ENCODE measurements around the gene MYBPC1.
"Not testable (repeated sequence)": the region's sequence is repeated elsewhere in the genome, so short reads cannot be mapped to it uniquely, and the experiment has no call there.

MYBPC1 gene

DNA sequence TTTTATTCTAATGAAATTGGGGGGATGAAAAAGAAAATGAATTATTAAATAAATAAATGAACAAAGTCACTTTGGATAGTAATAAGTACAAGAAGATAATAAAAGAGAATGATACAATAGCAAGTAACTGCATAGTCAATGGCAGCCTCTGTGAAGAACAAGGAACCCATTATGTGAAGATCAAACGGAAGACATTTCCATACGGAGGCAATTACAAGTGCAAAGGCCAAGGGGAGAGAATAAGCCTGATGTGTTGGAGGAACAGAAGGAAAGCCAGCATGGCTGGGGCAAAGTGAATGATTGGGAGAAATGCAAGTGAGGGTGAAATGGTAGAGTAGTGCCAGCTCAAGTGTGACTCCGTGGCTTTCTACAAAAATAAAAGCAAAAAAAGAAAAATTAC lies 58.7 kb downstream of the MYBPC1 start:
- DNase-seq (ENCODE audit: extremely low read depth in 1 of 2, low read depth in 1 of 2) = no peak

DNA sequence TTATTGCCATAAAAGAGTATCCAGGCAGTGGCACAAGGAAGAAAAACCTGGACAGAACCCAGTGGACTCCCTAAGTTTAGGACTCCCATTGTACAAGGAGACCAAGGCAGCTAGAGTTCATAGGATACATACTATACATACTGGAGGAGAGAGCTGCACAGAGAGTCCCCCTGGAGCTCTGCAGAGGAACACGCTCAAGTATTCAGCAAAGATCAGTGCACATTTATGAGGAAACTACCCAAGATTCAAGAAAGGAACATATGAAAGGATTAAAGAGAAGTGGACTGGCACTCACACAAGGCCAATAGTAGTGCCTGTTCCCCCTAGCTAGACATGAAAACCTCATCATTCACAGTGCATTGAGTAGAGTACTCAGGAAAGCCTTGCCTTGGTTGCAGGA lies 59.7 kb downstream of the MYBPC1 start:
- no peak for DNase-seq (ENCODE audit: extremely low read depth in 1 of 2, low read depth in 1 of 2)

DNA sequence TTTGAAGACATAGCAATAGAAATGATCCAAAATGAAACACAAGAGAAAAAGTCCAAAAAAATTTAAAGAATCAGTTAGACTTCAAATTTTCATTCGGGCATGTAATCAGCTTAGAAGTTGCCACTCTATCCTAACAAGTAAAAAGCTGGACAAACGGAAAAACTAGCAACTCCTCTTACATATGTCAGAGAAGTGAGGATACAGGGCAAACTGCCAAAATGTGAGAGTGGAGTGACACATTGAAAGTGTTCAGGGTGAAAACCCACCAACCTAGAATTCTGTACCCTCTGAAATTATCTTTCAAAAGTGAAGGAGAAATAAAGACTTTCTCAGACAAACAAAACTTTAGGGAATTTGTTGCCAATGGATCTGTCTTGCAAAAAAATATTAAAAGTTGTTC lies 60.6 kb downstream of the MYBPC1 start:
- no peak for DNase-seq (ENCODE audit: extremely low read depth in 1 of 2, low read depth in 1 of 2)

DNA sequence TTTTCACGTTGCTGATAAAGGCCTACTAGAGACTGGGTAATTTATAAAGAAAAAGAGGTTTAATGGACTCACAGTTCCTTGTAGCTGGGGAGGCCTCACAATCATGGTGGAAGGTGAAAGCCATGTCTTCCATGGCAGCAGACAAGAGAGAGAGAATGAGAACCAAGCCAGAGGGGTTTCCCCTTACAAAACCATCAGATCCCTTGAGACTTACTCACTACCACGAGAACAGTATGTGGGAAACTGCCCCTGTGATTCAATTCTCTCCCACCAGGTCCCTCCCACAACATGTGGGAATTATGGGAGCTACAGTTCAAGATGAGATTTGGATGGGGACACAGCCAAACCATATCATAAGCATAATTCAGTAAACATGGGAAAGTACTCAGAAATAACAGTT lies 65.9 kb downstream of the MYBPC1 start:
- not testable (repeated sequence) for DNase-seq (ENCODE audit: extremely low read depth in 1 of 2, low read depth in 1 of 2)

DNA sequence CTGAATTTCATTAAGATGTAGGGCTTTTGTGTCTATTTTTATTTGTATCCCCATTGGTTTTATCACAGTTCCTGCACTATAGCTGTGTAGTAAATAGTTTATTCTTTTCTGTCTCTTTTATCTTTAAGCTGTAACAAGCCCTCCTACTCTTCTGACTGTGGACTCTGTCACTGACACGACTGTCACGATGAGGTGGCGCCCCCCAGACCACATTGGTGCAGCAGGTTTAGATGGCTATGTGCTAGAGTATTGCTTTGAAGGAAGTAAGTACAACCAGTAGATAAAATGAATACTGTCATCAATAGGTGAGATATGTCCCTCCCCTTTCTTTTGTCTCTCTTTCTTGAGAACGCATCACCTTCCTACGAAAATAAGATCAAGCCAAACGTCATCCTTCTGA lies 68.5 kb downstream of the MYBPC1 start:
- DNase-seq (ENCODE audit: extremely low read depth in 1 of 2, low read depth in 1 of 2) = no peak

DNA sequence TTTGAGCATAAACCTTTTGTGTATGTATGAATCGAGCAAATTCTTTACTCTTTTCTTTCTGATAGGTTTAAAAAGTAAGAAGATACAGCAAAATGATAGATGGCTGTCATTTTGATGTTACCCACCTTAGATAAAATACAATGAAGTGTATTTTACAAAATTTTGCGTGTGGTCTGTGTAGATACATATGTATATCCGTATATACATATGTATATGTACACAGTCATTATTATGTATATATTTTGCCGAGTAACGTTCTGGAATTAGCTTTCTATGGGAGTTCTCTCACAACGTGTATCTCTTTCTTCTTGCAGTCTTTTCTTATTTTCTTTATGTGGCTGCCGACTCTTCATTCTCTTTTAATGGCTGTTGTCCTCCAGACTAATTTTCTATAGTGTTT lies 70.2 kb downstream of the MYBPC1 start:
- no peak for DNase-seq (ENCODE audit: extremely low read depth in 1 of 2, low read depth in 1 of 2)

DNA sequence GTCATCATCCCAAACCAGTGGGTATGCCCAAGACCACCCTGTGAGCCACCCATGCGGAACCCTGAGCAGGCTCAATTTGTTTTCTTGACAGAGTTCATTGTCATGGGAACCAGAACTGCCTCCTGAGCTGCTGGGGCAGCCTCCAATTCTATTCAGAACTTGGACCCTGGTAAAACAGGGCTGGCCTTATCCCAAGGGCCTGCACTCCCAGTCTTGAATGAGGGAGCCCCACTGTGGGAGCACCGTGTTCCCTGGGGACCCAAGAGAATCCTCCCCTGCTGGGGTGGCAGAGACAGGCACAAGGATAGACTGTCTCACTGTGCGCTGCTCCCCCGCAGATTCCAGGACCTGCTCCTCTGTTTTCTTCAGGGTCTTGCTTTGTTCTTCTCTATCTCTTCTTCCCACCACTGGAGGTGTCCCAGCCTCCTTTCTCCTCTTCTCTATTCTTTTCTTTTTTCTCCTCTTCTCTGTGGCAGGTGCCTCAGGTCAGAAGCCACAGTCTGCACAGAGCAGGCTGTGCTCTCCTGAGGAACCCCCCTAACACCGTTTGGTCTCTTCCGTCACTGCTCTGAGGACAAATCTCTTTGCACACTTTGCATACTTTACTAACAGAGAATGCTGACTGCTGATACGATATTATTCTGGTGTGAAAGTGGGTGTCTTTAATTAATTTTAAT lies 71.4 kb downstream of the MYBPC1 start:
- no peak for DNase-seq (ENCODE audit: extremely low read depth in 1 of 2, low read depth in 1 of 2)

DNA sequence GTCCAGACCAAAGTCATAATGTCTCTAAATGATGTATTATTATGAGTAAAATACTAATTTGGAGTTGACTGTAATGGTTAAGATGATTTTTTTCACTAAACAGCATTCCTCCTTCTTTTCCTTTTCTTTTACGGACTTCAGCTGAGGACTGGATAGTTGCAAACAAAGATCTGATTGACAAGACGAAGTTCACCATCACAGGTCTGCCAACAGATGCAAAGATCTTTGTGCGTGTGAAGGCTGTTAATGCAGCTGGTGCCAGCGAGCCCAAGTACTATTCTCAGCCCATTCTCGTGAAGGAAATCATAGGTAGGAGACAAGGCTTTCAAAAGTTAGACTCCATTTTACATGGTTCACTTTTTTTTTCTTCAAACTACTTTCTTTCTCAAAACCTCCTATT lies 72.8 kb downstream of the MYBPC1 start:
- DNase-seq (ENCODE audit: extremely low read depth in 1 of 2, low read depth in 1 of 2) = no peak

DNA sequence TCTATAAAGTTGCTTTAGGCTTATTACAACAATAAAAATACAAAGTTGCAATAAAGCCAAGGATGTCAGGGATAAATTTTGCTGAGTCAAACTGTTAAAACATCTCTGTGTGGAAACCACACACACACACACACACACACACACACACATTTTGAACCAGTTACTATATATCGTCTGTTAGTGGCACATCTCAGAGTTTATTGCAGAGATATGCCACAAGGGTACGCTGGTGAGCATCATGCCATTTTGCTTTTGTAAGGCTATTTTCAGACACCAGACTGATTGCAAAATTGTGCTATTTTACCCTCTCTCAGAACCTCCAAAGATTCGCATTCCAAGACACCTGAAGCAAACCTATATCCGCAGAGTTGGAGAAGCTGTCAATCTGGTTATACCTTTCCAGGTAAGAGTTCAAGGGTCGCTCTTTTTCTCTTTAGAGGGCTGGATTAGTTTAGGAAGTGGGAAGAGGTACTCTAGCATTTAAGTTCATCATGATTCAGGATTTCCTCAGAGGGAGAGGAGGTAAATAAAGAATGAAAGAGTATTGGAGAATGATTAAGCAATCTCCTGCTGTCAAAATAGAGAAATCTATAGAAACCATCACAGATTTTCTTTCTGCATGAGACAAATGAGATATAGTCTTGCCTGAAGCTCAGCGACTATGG lies 75.4 kb downstream of the MYBPC1 start:
- DNase-seq (ENCODE audit: extremely low read depth in 1 of 2, low read depth in 1 of 2) = no peak

DNA sequence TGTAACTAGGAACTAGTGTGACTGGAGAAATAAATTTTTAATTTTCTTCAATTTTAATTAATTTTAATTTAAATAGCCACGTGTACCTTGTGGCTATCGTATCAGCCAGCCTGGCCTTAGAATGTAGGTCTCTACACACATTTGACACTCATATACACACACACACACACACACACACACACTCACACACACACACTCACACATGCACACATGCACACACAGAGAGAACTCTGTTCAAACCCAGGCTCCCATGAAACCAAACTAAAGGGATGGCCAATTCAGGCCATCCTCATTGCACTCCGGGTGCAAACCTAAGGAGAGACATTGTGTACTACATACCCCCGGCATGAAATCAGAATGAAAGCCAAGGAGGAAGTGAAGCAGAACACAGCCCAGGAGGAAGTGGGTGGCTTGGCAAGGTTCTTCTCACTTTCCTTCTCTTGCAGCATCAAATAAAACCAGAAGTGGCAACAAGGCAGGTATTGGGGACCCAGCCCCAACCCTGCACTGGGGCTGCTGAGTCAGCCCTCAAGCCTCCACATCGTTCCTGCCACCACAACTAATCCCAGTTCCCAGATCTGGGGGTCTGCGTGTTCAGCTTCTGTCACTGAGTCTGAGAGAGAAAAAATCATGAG lies 76.5 kb downstream of the MYBPC1 start:
- DNase-seq (ENCODE audit: extremely low read depth in 1 of 2, low read depth in 1 of 2) = no peak

DNA sequence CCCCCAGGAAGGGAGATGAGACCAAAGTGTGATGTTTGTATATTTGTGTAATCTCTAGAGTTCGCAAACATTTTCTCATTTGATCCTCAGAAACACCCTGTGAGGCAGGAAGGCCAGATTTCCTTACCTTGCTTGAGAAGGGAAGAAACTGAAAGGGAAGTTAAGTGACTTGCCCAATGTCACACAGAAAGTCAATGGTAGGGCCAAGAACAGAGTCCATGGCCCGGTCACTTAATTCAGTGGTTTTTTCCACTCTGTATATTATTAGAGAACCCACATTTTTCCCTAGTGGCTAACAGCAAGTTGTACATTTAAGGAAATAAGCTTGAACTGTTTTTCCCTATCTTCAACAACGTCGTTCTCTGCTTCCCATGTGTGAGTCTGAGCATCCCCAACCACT lies 77.1 kb downstream of the MYBPC1 start:
- DNase-seq (ENCODE audit: extremely low read depth in 1 of 2, low read depth in 1 of 2) = no peak

DNA sequence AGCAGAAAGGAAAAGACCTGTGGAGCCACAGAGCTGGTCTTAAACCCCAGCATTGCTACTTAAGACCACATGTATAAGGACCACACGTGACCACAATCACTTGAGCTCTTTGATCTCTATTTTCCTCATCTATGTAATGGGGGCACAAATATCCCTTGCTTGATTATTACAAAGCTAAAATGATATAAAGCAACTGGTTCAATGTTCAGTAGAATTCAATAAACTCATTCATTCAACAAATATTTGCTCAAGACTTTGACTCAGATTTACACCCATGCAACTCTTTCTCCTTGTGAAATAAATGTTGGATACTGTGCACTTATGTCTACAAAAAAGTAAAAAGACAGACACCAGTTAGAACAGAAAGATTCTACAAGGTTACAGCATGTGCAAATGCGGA lies 80.8 kb downstream of the MYBPC1 start:
- no peak for DNase-seq (ENCODE audit: extremely low read depth in 1 of 2, low read depth in 1 of 2)

DNA sequence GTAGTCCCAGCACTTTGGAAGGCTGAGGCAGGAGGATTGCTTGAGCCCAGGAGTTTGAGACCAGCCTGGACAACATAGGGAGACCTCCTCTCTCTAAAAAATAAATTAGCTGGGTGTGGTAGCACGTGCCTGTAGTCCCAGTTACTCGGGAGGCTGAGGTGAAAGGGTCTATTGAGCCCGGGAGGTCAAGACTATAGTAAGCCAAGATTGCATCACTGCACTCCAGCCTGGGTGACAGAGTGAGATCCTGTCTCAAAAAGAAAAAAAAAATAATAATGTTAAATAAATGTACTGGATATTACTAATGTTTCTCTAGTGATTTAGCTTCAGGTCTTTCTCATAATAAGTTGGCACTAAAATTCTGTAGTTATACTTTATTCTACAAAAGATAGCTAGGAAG lies 81.7 kb downstream of the MYBPC1 start:
- not testable (repeated sequence) for DNase-seq (ENCODE audit: extremely low read depth in 1 of 2, low read depth in 1 of 2)

DNA sequence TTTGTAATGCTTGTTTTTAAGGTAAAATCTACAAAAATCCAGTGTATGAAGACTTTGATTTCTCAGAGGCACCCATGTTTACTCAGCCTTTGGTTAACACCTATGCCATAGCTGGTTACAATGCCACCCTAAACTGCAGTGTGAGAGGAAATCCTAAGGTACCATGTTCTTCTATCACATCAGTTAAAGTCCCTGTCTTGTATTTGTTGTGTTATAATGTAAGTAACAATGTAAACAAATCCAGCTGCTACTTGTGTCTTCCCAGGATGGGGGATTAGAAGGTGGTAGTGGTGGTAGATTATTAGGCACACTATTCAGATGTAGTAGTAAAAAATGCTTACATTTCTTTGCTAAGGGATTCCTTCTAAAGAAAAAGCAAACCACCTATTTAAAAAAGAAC lies 83.3 kb downstream of the MYBPC1 start:
- DNase-seq (ENCODE audit: extremely low read depth in 1 of 2, low read depth in 1 of 2) = no peak

DNA sequence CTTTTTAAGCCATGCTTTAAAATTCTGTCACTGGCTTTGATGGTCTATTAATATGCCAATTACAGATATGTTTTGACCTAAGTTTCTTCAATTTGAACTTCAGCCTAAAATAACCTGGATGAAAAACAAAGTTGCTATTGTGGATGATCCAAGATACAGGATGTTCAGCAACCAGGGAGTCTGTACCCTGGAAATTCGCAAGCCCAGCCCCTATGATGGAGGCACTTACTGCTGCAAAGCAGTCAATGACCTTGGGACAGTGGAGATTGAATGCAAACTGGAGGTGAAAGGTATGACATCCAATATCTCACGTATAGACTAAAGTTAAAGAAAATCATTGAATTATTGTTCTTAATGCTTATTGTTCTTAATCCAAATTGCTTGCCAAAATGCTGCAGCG lies 85.5 kb downstream of the MYBPC1 start:
- DNase-seq (ENCODE audit: extremely low read depth in 1 of 2, low read depth in 1 of 2) = no peak

DNA sequence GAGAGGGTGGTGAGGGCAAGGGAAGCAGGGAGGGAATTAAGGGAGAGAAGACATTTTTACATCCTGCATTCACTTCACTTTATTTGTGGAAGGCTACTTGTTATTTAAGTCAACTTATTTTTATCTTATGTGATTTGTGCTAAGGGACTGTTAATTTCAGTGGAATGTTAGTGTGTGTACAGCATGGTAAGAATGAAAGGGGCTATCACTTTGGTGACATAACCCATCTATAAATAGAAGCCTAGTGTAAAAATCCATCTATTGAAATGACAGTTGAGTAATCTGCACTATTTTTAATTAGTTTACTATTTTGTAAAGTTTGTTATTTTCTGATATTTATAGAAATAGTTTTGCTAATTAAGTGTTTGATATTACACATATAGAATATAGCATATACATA lies 85.9 kb downstream of the MYBPC1 start:
- no peak for DNase-seq (ENCODE audit: extremely low read depth in 1 of 2, low read depth in 1 of 2)

DNA sequence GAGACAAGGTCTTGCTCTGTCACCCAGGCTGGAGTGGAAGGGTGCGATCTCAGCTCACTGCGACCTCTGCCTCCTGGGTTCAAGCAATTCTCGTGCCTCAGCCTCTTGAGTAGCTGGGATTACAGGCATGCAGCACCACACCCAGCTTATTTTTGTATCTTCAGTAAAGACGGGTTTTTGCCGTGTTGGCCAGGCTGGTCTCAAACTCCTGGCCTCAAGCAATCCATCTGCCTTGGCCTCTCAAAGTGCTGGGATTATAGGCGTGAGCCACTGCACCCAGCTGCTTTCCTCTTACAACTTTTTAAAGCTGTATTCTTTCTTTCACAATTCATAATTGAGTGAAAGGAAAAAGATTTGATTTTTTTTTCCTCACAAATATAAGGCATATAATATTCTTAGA lies 86.9 kb downstream of the MYBPC1 start:
- not testable (repeated sequence) for DNase-seq (ENCODE audit: extremely low read depth in 1 of 2, low read depth in 1 of 2)

DNA sequence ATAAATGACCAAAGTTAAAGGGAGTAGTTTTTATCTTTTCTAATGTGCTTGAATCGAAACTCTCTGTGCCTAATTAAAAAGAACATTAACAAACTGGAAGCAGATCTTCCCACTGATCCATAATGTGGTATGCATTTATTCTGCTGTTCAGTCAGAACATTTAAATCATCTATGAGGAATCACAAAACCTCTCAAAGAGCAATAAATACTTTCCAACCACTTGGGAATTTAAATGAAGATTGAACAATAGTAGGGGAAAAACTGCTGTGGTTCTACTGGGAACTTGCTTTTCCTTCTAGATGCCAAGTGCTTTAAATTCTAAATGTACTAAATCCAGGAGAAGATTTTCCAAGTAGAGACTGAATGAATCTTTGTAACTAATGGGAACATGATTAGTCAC lies 90.3 kb downstream of the MYBPC1 start:
- no peak for DNase-seq (ENCODE audit: extremely low read depth in 1 of 2, low read depth in 1 of 2)

DNA sequence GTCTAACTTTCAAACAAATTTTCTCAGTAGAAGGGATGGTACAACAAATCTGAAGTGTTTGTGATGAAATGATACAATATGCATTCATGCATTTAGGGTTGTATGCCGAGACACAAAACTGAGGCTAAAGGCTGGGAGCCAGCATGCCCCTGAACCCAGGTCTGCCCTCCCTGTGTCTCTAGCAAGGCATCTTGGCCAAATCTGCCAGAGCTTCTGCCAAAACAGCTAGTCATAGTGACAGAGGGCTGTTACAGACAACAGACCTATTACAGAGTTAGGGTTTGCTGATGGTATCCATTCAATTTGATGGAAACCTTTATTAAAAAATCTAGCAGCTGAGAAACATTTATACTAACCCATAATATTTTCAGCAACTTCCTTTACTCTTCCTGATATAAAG lies 91.4 kb downstream of the MYBPC1 start:
- no peak for DNase-seq (ENCODE audit: extremely low read depth in 1 of 2, low read depth in 1 of 2)

DNA sequence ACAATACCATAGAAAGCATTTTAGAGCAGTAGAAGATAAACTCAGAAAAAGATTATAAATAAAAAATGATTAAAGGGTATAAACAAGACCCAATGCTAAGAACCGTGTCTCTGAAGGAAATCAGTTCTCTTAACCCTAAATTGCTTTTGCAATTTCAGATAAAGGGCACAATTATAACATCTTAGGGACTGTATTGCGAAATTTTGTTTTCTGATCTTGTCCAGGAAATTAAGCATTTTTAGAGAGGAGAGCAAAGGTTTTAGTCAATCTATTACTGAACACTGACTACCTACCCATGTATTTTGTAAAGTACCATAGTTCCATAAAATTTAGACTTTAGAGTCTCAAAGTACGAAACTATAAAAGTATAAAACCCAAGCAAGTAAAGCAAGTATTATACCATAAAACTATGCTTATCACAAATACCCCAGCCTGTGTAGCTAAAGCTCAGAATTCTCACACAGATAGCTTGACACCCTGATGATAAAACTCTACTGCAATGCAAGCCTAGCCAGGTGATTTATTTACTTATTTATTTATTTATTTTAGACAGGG lies 95.8 kb downstream of the MYBPC1 start:
- DNase-seq (ENCODE audit: extremely low read depth in 1 of 2, low read depth in 1 of 2) = no peak

DNA sequence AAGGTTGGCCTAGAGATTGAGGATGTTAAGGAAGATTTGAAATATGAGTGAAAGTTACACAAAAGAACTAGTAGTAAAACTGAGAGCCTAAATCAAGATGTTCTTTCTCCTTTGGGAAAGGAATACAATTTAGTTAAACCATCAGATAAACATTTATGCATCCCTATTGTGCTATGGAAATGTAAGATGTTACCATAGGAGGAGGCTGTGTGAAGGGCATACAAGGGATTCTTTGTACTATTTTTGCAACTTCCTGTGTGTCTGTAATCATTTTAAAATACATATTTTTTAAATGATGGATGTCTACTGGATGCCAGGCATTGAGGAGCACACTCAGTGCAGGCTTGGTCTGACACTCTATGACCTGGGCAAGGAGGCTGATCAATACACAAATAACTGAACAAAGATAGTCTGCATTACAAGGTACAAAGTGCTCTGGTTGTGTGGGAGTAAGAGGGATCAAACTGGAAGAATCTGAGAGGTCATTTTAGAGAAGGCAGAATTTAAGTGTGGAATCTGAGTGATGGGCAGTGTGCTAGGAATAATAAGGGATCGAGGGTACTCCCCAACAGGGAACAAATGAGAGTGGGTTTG lies 96.8 kb downstream of the MYBPC1 start:
- DNase-seq (ENCODE audit: extremely low read depth in 1 of 2, low read depth in 1 of 2) = no peak
